GM19397 (cell line): ENCODE data around the gene TSHZ3.

Experiments used
- ATAC-seq: cut with Tn5 transposase; IDR thresholded peaks from one replicate; pipeline ENCODE4 v1.9.1; 2021; ENCODE audit warnings: mild to moderate bottlenecking, moderate library complexity; ENCODE audit not compliant: unreplicated experiment

The TSHZ3 gene

GRCh38 chr19:31349160-31349881 lies at the start of gene TSHZ3:
TSHZ3 (minus strand) TSS chr19:31349436; CDS start chr19:31349219, 217 bp downstream.
- no peak for ATAC-seq

- no peak for ATAC-seq
Measured at GRCh38 chr19:31397308-31397707, 48.1 kb upstream of the TSHZ3 start.

GRCh38 chr19:31392464-31392863 lies 43.2 kb upstream of the TSHZ3 start:
- ATAC-seq = no peak

GRCh38 chr19:31391518-31391917 lies 42.3 kb upstream of the TSHZ3 start:
- no peak for ATAC-seq

- ATAC-seq = no peak
Measured at GRCh38 chr19:31390711-31391110, 41.5 kb upstream of the TSHZ3 start.

- no peak for ATAC-seq
Measured at GRCh38 chr19:31389874-31390273, 40.6 kb upstream of the TSHZ3 start.

- no peak for ATAC-seq
Measured at GRCh38 chr19:31387717-31388301, 38.6 kb upstream of the TSHZ3 start.

- ATAC-seq = no peak
Measured at GRCh38 chr19:31386806-31387205, 37.6 kb upstream of the TSHZ3 start.

GRCh38 chr19:31385744-31386143 lies 36.5 kb upstream of the TSHZ3 start:
- no peak for ATAC-seq

- ATAC-seq = no peak
Measured at GRCh38 chr19:31383553-31383952, 34.3 kb upstream of the TSHZ3 start.

GRCh38 chr19:31380854-31381253 lies 31.6 kb upstream of the TSHZ3 start:
- ATAC-seq = no peak

GRCh38 chr19:31378404-31378803 lies 29.2 kb upstream of the TSHZ3 start:
- ATAC-seq = no peak

GRCh38 chr19:31377736-31378135 lies 28.5 kb upstream of the TSHZ3 start:
- no peak for ATAC-seq

GRCh38 chr19:31372246-31372781 lies 23.1 kb upstream of the TSHZ3 start:
- ATAC-seq = no peak

- ATAC-seq = no peak
Measured at GRCh38 chr19:31370216-31370615, 21.0 kb upstream of the TSHZ3 start.

- ATAC-seq = no peak
Measured at GRCh38 chr19:31364963-31365362, 15.7 kb upstream of the TSHZ3 start.

- ATAC-seq = no peak
Measured at GRCh38 chr19:31361728-31362127, 12.5 kb upstream of the TSHZ3 start.

GRCh38 chr19:31357315-31357673 lies 8.1 kb upstream of the TSHZ3 start:
- no peak for ATAC-seq

GRCh38 chr19:31356587-31357314 lies 7.5 kb upstream of the TSHZ3 start:
- no peak for ATAC-seq

GRCh38 chr19:31355665-31356289 lies 6.5 kb upstream of the TSHZ3 start:
- no peak for ATAC-seq
